Hematopoietic multipotent progenitor cell (in vitro differentiated cells): ENCODE measurements around the gene TMUB1. TPM values are rescaled to one million over a fixed set of nuclear protein-coding genes. Genes with fewer than 3 reads are reported as not detected.

Source experiments
- DNase-seq, 3 donors: peaks; one replicate each; pipeline ENCODE4 v3.0.0-alpha.2; 2011 to 2015; ENCODE audit warnings: low read depth in 2 of 3, low spot score in 2 of 3
- total RNA-seq: library from RNA; depleted of rRNA; stranded (reverse); fragments of >200 nt; gene quantifications from one replicate; pipeline ENCODE4 v1.2.3, GENCODE V29; 2012

TMUB1 gene
- total RNA-seq, 1 donor = 25.6 TPM

DNA sequence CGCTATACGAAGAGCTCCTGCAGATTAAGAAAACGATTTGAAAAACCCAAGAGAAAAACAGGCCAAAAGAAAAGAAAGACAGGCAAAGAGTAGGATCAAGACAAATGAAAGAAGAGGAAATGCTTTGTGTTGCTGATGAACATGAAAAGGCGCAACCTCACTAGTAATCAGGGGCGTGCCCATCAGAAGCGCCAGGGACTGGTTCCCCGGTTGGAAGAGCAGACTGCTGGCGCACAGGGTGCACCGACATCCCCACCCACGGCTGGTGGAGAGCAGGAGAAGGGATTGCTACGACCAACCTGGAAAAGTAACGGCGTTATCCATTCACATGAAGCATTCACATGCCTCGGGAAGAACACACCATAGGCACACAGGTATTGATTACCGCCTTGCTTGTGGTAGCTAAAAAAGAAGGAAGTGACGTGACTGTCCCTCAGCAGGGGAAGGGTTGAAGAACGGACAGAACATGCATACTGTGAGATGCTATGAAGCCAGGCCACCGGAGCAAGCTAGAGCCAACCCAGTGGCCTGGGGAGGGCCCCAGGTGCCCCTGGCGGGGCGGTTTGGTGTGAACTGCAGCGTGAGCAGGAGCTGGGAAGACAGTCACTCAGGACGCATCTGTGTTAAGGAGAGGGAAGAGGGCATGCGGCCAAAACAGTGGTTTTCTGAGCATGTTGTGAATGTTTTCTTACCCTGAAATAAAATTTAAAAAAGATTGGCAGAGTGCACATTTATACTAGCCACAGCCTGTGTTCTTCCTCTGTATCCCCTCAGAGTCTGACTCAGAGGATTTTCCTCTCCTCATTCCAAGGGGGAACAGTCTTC is 21.3 kb upstream of the TMUB1 start:
- peak in 2 of 3 donors; percentile 52 to 73 for DNase-seq

DNA sequence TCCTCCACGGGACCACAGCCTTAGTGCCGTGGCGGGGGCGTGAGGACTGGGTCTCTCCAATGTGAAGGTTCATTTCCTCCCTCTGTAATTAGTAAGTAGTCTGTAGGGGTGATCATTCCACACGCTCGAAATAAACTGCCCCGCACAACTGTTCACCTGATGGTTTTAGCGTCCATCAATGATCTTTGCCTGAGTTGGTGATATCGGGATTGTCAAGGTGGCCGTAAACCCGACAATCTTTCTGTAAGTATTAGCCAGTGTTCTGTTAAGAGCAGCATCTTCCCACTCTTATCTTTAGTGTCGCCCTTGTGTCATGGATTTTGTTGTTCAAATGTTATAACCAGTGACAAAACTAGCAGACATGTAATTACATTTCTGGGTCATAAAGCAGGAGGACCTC is 20.7 kb upstream of the TMUB1 start:
- no peak for DNase-seq

DNA sequence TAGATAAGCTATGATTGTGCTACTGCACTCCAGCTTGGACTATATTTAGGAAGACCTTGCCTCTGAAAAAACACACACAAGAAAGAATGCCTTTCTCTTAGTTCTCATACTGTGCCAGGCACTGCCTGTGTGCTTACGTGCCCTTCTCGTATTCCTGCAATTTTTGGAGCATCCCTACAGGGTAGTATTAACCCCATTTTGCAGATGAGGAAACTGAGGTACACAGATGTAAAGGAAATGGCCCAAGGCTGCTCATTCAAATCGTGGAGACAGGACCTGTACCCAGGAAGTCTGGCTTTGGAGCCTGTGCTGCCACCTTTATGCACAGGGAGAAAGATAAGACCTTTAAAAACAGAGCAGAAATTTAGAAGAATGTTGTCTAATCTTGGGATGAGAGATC is 19.7 kb upstream of the TMUB1 start:
- DNase-seq = no peak

DNA sequence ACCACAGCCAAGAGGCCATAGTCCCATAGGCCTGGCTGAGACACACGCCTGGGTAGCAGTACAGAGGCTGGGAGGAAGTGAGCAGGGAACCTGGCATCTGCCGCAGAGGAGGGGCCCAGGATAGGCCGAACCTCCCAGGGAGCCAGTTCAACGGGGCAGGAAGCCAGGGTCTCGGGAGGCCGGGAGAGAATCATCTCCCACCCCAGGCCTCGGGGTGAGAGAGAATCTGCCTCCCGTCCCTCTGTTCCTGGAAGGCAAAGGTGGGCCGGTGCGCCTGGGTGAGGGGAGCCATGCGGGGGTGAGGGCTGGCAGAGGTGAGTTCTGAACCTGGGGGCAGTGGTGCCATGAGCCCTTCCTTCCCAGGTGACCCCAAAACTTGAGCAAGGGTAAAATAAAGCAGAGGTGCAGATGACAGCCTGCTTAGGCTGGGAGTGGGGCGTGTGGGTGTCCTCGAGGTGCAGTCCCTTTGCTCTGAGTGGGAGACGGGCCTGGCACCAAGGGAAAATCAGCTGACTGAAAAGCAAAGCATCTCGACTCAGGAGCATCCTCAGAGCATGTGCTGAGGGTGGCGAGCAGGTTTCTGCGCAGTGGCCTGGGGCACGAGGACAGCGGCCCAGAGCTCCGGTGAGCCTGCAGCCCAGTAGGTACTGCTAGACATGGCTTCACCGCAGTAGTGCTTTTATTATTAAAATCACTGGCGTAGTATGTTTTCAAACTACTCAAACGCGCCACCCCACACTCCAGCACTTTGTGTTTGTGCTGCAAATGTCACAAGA is 18.5 kb upstream of the TMUB1 start:
- DNase-seq = no peak

DNA sequence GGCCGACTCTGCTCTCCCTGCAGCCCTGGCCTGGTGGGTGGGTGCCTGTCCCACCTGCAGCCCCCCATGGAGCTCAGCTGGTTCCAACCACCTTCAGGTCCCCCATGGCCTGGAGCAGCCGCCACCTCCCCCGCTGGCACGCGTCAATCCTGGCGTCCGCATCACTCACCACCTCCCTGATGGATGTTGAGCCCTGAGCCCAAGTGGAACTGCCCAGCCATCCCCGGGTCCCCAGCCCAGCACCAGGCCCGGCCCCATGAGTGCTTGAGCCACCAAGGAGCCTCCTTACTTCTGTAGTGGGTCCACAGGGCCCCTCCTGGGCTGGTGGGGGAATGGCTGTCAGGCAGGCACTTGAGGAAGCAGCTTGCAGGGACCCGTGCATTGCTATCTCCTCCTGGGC is 17.6 kb upstream of the TMUB1 start:
- DNase-seq = no peak

DNA sequence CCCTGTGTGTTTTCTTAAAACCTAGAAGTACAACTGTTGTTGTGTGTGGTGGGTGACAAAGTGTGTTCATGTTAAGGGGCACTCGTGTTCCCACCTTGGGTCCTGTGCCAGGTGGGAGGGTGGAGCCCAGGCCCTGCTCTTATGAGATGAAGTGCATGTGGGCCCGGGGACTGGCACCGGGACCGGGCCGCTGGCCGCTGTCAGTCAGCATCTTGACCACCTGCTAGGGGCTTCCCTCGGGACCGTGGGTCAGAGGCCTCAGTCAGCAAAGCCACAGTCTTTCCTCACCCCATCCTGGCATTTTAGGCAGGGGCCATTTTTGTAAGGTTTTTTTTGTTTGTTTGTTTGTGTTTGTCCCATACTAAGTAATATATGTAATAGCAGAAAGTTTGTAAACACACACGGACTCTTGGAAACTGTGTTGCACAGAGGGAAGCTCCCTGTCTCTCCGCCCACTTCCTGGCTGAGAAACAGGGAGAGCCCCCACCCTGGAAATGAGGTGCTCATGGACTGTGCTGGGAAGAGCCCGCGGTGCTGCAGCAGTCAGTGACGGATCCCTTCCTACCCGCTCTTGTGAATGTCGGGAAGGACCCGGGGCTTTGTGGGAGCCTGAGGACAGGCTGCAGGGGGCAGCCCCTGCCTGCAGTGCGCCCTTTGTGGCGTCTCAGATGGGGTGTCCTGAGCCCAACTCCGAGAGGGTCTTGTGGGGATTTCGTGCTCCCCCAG is 16.4 kb upstream of the TMUB1 start:
- DNase-seq = no peak

DNA sequence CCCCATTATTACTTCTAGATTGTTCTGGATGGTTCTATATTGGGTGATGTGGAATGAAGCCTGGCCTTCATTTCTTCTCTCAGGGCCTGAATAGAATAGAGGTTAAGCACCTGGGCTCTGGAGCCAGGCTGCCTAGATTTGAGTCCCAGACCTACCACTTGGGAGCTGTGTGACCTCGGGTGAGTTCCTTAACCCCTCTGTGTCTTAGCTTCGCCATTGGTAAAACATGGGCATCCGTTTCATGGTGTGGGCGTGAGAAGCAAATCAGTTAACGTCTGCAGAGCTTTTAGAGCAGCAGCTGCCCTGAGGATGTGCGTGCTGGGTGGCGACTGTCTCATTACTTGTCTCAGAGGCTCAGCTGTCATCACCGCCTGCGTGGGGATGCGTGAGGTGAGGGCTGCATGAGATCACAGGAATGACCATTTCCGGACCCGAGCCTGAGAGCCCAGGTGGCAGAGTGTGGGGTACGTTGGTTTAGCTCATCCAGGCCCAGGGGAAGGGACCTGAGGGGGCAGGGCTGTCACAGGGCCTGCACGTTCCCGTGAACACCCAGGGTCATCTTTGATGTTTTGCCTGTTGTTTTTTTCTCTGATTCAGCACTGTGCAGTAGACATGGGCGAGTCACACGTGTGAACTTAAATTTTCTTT is 12.7 kb upstream of the TMUB1 start:
- DNase-seq = no peak

DNA sequence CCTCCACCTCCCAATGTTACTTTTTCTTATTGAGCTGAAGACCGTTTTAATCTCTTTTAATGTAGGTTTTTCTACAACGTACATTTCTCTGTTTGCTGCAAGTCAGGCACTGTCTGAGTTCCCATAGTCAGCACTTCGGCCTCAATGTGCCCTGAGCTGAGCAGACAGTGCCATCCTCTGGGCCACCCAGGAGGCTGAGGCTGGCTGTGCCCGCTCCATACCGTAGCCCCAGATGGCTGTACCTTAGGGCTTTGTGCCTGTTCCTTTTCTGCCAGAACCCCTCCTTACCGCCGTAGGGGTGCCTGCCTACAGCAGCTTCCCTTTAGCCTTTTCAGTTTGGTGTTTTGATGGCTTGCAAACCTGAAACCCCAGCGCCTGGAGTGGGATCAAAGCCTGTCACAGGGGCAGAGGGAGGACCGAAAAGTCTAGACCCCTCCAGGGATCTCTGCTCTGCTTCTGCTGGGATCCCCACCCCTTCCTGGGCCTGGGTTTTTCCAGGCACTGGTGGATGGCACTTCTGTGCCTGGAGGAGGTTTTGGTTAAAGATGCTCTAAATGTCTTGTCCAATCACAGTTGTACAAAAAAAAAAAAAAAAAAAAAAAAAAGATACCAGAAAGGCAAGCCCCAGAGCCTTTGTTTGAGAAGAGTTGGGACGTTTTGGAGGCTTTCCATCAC is 12.0 kb upstream of the TMUB1 start:
- DNase-seq = no peak

DNA sequence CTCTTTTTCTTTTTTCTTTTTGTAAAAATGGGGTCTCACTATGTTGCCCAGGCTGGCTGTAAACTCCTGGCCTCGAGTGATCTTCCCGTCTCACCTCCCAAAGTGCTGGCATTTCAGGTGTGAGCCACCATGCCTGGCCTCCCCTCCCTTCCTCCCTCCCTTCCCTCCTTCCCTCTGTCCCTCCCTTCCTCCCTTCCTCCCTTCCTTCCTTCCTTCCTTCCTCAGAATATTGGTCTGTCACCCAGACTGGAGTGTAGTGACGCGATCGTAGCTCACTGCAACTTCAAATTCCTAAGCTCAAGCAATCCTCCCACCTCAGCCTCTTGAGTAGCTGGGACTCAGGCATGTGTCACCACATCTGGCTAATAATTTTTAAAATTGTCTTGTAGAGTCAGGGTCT is 11.4 kb upstream of the TMUB1 start:
- no peak for DNase-seq

DNA sequence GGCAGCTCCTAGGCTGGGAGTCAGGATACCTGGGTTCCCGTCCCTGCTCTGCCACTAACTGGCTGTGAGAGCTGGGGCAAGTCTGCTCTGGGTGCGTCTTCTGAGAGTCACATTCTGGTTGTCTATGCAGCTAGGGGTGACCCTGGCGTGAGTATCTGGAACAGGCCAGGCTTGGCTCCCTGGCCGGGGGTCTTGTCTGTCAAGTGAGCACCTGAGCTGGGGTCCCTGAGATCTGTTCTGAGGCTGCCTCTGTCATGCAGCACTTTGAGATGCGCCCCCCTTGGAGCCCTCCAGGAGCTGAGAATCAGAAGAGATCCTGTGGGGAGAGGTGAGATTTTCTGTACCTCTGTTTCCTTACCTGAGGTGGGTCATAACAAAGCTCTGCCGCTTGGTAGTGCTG is 10.5 kb upstream of the TMUB1 start:
- DNase-seq = no peak

DNA sequence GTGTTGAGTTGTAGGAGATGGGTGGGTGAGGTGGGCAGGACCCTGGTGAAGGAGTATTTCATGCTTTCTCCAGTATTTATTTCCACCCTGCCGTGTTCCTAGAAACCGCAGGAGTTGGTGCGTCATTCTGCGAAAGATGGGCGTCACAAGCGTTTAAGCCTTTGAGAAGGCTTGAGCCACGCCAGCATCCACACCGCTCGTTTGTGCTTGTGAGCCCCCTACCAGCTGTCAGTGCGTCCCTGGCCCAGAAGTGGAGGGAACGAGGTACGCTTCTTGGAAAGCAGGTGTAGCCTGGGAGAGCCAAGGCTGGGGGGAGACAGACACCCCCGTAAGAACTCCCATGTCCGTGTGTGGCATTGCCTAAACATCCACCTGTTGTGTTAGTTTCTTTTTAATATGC is 8.7 kb upstream of the TMUB1 start:
- DNase-seq = no peak

DNA sequence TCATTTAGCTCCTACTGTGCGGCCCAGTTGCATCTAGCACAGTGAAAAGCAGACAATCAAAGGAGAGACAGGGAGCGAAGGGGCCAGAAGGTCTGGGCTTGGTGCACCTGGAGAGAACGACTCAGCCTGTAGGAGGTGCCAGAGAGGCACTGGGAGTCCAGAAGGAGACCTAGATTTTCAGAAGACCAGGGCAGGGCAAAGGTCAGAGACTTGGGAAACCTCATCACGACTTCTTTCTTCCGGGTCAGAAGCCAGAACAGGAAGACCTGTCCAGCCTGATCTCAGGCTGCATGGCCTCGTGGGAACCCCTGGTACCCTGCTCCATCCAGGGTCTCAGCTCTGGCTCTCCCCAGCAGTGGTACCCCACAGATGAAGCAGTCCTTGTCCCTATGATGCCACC is 8.1 kb upstream of the TMUB1 start:
- peak in 2 of 3 donors; percentile 23 to 48 for DNase-seq

DNA sequence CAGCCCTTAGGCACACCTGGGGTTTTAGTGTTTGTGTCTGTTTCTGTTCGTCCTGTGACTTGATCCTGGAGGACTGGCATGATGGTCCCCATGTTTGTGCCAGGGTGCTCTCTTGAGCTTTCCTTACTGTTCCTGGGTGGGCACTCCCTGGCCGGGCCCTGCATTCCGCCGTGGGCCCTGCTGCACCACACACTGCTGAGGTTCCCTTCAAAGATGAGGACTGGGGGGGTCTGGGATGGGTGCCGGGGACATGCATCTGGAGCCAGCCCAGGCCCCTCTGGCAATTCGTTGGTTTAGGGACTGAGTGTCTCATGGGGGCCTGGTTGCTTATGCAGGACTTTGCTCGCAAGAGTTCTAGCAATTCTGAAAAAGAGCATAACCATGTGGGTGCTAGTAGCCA is 7.7 kb upstream of the TMUB1 start:
- no peak for DNase-seq

DNA sequence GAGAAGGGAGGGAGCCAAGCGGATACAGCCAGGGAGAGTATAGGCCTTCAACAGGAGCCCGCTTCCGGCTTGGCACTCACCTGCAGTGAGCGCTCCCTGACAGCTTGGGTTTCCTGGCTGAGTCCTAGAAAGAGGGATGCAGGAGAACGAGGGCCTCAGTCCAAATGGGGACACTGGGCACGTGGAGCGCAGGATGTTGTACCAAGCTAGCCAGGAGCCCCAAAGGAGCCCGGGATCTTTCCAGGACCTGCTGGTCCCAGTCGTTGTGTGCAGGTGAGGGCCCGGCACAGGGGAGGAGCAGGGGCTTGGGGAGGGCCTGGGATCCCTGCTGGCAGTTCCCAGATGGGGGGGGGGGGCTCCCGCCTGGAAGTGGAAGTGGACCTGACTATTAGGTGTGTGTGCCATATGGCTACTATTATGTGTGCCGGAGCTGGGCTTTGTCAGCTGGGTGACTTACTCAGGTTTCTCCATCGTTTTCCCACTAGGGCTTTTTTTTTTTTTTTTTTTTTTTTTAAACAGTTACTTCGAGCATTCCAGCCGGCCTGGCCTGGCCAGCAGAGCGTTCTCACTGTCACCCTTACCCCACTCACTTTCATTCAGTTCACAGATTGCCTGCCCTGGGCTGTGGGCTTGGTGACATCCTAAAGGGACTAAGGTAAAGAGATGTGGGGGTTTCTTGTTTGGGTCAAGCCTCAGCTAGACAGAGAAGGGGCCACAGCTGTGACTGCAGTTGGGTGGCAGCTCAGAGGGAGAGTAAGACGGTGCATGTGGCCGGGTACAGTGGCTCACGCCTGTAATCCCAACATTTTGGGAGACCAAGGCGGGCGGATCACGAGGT is 6.8 kb upstream of the TMUB1 start:
- no peak for DNase-seq

DNA sequence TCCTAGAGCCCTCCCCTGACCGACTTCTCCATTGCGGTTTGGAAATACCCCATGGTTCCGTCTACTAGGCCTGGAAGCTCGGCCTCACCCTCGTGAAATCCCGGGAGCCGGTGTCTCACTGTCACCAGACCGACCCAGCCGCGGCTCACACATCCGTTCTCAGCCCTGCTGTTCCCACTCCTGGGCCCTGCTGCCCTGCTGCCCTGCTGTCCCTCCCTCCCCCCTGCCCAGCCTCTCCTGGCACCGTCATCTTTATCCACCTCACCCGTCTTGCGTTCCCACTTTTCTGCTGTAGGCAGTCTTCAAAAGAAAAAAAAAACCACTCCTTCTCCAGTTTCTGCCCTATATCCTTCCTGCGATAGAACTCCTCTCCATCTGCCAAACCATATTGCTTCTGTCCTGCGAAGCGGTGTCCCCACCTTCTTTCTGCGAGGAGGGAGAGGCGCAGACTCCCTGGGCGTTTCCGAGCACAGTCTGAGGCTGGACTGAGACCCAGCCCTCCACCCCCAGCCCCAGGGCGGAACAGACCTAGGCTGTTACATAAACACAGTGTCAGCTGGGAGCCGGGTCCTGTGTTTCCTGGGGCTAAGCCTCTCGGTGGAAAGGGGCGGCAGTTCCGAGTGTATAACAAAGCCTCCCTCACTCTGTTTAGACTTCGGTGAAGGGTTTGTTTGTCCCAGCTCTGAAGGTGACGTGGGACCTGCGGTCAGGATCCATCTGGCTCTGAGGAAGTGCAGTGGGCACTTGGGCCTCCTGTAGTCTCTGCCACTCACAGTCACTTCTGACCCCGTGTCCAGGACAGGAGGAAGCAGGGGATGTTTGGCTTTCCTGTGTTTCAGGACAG is 5.8 kb upstream of the TMUB1 start:
- DNase-seq = peak in 2 of 3 donors; percentile 85 to 92

DNA sequence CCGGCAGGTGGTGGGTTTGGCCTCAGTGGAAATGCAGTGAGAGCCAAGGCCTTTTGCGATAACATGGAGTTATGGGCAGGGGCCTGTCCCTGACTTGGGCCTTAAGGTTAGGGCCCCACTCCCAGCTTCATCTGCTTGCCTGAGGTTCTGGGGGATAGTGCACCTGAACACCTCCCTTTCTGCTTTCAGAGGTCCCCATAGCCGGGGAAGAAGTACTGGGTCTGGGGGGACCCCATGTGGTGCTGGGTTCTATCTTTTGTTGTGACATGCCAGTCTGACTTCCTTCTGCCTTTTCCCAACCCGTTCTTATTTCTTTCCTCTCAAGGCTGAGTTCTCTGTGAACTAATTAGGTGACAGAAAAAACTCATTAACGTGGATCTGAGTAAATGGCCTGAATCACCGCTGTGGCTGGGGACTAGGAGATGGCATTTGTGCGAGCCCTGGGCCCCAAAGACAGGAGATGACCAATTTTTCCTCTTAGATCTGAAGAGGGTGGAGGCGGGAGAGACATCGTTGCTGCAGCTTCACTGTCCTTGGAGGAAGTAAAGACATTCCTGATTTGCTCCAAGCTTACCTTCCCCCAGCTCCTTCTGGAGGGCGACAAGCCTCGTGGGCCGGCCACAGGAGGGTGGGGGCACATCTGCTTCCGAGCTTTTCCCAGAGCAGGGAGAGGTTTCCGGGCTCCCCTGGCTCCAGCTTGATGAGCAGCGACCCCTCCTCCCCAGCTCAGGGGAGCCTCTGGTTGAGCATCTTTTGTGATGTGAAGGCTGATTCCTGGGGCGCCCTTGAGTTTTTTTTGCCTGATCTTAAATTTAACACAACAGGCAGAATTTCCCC is 4.9 kb upstream of the TMUB1 start:
- peak in 1 of 3 donors; percentile 18 for DNase-seq

DNA sequence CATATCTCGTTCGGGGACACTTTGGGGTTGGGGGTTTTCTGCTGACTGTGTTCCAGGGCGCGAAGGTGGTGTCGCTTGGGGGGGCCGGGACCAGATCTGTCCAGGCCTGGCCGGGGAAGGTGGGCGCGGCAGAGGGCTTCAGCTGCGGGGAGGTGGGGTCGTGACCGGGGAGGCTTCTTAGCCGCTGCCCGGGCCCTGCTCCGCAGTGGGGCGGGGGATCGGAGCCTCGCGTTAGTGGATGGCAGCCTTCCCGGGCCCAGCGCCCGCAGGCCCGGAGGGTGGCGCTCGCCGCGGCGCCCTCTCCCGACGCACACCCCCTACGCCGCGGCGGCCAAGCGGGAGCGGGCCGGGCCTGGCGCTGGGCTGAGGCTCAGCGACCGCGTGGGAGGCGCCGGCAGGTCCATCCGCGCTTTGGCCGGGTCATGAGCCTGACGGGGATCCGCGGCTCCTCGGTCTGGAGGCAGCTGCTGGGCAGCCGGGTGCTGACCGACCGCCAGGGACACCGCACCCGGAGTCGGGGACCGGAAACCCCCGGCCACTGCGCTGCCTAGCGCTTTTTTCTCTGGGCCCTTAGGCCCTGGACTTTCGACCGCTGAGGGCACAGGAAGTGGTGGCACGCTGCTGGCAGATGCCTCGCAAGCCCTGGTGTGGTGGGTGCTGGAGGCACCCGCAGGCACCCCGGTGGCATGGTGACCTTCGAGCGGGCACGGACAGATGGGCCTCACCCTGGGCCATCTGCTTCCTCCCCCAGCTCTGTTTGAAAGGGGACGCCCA is 4.1 kb upstream of the TMUB1 start:
- DNase-seq = peak in 2 of 3 donors; percentile 30 to 38
